IMR-90 (cell line): ENCODE measurements around the gene RTP4. TPM values are rescaled to one million over a fixed set of nuclear protein-coding genes. Genes with fewer than 3 reads are reported as not detected.

Experiments used
- ATAC-seq: fragments of 200-7000 bp; cut with Tn5 transposase; 2 replicates; pipeline ENCODE4 v1.9.1; 2020; ENCODE audit warnings: low read depth, mild to moderate bottlenecking, moderate library complexity
- BruUV-seq: library from RNA; stranded (reverse); fragments of 400-500 nt; replicated peaks from 2 replicates; lab custom pipeline; 2021; lab: Mats Ljungman, UMichigan
- CTCF ChIA-PET: fragments of 300-600 bp; formaldehyde crosslinking; extraction: SDS; loops from one replicate; lab custom pipeline; 2021; ENCODE audit warnings: antibody characterized with exemption; lab: Yijun Ruan, JAX
- POLR2A ChIA-PET: fragments of 300-600 bp; sonication (Branson Sonifier 250); formaldehyde crosslinking; loops from one replicate; lab custom pipeline; 2022; ENCODE audit warnings: antibody characterized with exemption; ENCODE audit not compliant: unreplicated experiment; lab: Charles Lee
- DNase-seq: peaks from one replicate; pipeline ENCODE4 v3.0.0; 2013
- H2AFZ ChIP-seq: replicated peaks from 2 replicates; pipeline ENCODE3; 2013; ENCODE audit warnings: low read length, mild to moderate bottlenecking; ENCODE audit not compliant: poor library complexity
- H2AK5ac ChIP-seq: 2 replicates; pipeline ENCODE4 v1.6.1; 2013; ENCODE audit warnings: low read depth, low read length, inconsistent platforms
- H2AK9ac ChIP-seq: replicated peaks from 2 replicates; pipeline ENCODE3; 2013; ENCODE audit warnings: mild to moderate bottlenecking, low read depth, low read length, moderate library complexity; ENCODE audit not compliant: poor library complexity
- H2BK120ac ChIP-seq: 2 replicates; pipeline ENCODE4 v1.6.1; 2013; ENCODE audit warnings: low read depth, low read length, inconsistent platforms
- H2BK15ac ChIP-seq: 3 replicates; pipeline ENCODE4 v1.6.1; 2013; ENCODE audit warnings: low read depth, low read length, inconsistent platforms
- H2BK20ac ChIP-seq: 2 replicates; pipeline ENCODE4 v1.6.1; 2013; ENCODE audit warnings: low read depth, mild to moderate bottlenecking, inconsistent platforms, low read length, moderate library complexity
- H2BK5ac ChIP-seq: 2 replicates; pipeline ENCODE4 v1.6.1; 2013; ENCODE audit warnings: mild to moderate bottlenecking, low read depth, low read length, inconsistent platforms; ENCODE audit not compliant: poor library complexity, severe bottlenecking
- H3K14ac ChIP-seq: replicated peaks from 2 replicates; pipeline ENCODE4 v1.6.1; 2013; ENCODE audit warnings: low read depth, low read length, inconsistent platforms
- H3K18ac ChIP-seq: 2 replicates; pipeline ENCODE4 v1.6.1; 2013; ENCODE audit warnings: low read depth, low read length, control low read depth
- H3K23ac ChIP-seq: 2 replicates; pipeline ENCODE4 v1.6.1; 2013; ENCODE audit warnings: low read depth, low read length, inconsistent platforms
- H3K27ac ChIP-seq: 2 replicates; pipeline ENCODE4 v1.5.1; 2013; ENCODE audit warnings: mild to moderate bottlenecking, control low read depth, low read length; ENCODE audit not compliant: insufficient read depth
- H3K27me3 ChIP-seq: 2 replicates; pipeline ENCODE4 v1.6.1; 2013; ENCODE audit warnings: low read length; ENCODE audit not compliant: control insufficient read depth, insufficient read depth
- H3K36me3 ChIP-seq: 2 replicates; pipeline ENCODE4 v1.6.1; 2013; ENCODE audit warnings: low read length, mixed read lengths; ENCODE audit not compliant: control insufficient read depth, insufficient read depth
- H3K4ac ChIP-seq: 2 replicates; pipeline ENCODE4 v1.6.1; 2013; ENCODE audit warnings: low read depth, low read length, inconsistent platforms
- H3K4me1 ChIP-seq: 2 replicates; pipeline ENCODE4 v1.6.1; 2013; ENCODE audit warnings: low read length, mixed read lengths; ENCODE audit not compliant: control insufficient read depth, insufficient read depth
- H3K4me2 ChIP-seq: 2 replicates; pipeline ENCODE4 v1.6.1; 2013; ENCODE audit warnings: low read depth, mild to moderate bottlenecking, control low read depth, low read length, moderate library complexity
- H3K4me3 ChIP-seq: 2 replicates; pipeline ENCODE4 v1.5.1; 2013; ENCODE audit warnings: low read depth, mild to moderate bottlenecking, control low read depth, low read length, moderate library complexity; ENCODE audit not compliant: insufficient read depth
- H3K56ac ChIP-seq: 2 replicates; pipeline ENCODE4 v1.6.1; 2013; ENCODE audit warnings: low read length, inconsistent platforms; ENCODE audit not compliant: insufficient read depth; ENCODE audit errors: extremely low read depth
- H3K79me1 ChIP-seq, 2 experiments: 2 replicates each; pipeline ENCODE4 v1.6.1; 2013; ENCODE audit warnings: low read length in 2 of 2, inconsistent platforms in 1 of 2, low read depth in 1 of 2
- H3K9ac ChIP-seq: 2 replicates; pipeline ENCODE4 v1.6.1; 2013; ENCODE audit warnings: low read depth, low read length, control low read depth
- H3K9me1 ChIP-seq: 2 replicates; pipeline ENCODE4 v1.6.1; 2013; ENCODE audit warnings: low read length, inconsistent platforms; ENCODE audit not compliant: insufficient read depth
- H3K9me3 ChIP-seq: 2 replicates; pipeline ENCODE4 v1.6.1; 2013; ENCODE audit warnings: low read length; ENCODE audit not compliant: control insufficient read depth, insufficient read depth
- H4K20me1 ChIP-seq: 2 replicates; pipeline ENCODE4 v1.6.1; 2013; ENCODE audit warnings: low read length, inconsistent platforms; ENCODE audit not compliant: insufficient read depth
- H4K5ac ChIP-seq: 2 replicates; pipeline ENCODE4 v1.6.1; 2013; ENCODE audit warnings: mild to moderate bottlenecking, low read depth, low read length, control low read depth
- H4K8ac ChIP-seq, 2 experiments: 2 replicates each; pipeline ENCODE4 v1.6.1; 2013; ENCODE audit warnings: low read depth in 2 of 2, low read length in 2 of 2, control low read depth in 1 of 2, inconsistent platforms in 1 of 2
- H4K91ac ChIP-seq: 2 replicates; pipeline ENCODE4 v1.6.1; 2013; ENCODE audit warnings: low read depth, low read length, inconsistent platforms; ENCODE audit not compliant: insufficient read depth
- BHLHE40 ChIP-seq: fragments of 150-350 bp; IDR thresholded peaks from 2 replicates; pipeline ENCODE4 v1.6.1; 2016; ENCODE audit warnings: mild to moderate bottlenecking, low read depth, low read length
- CEBPB ChIP-seq: IDR thresholded peaks from 2 replicates; pipeline ENCODE4 v1.6.1; 2012; ENCODE audit warnings: low read depth, low read length, improper control_type of control experiment
- CHD1 ChIP-seq: IDR thresholded peaks from 2 replicates; pipeline ENCODE4 v1.6.1; 2012; ENCODE audit warnings: low read depth, low read length, improper control_type of control experiment
- ELK1 ChIP-seq: fragments of 150-350 bp; IDR thresholded peaks from 2 replicates; pipeline ENCODE4 v1.6.1; 2016; ENCODE audit warnings: low read depth, mild to moderate bottlenecking, low read length, moderate library complexity, borderline replicate concordance
- FOS ChIP-seq: fragments of 150-350 bp; IDR thresholded peaks from 2 replicates; pipeline ENCODE4 v1.6.1; 2016; ENCODE audit warnings: low read depth, low read length
- MAFK ChIP-seq: IDR thresholded peaks from 2 replicates; pipeline ENCODE4 v1.6.1; 2012; ENCODE audit warnings: low read depth, low read length, improper control_type of control experiment
- MAZ ChIP-seq: IDR thresholded peaks from 2 replicates; pipeline ENCODE4 v1.6.1; 2012; ENCODE audit warnings: low read depth, mild to moderate bottlenecking, low read length, improper control_type of control experiment, moderate library complexity, borderline replicate concordance
- MXI1 ChIP-seq: IDR thresholded peaks from 2 replicates; pipeline ENCODE4 v1.6.1; 2012; ENCODE audit warnings: low read depth, mild to moderate bottlenecking, low read length, moderate library complexity, borderline replicate concordance
- NFE2L2 ChIP-seq: fragments of 150-350 bp; IDR thresholded peaks from 2 replicates; pipeline ENCODE4 v1.6.1; 2016; ENCODE audit warnings: low read depth, mild to moderate bottlenecking, low read length
- POLR2A ChIP-seq: IDR thresholded peaks from 2 replicates; pipeline ENCODE4 v1.6.1; 2012; ENCODE audit warnings: mild to moderate bottlenecking, low read depth, low read length
- RAD21 ChIP-seq: IDR thresholded peaks from 2 replicates; pipeline ENCODE4 v1.6.1; 2012; ENCODE audit warnings: low read length, improper control_type of control experiment
- RCOR1 ChIP-seq: IDR thresholded peaks from 2 replicates; pipeline ENCODE4 v1.6.1; 2012; ENCODE audit warnings: mild to moderate bottlenecking, low read length, improper control_type of control experiment; ENCODE audit not compliant: insufficient replicate concordance
- RFX5 ChIP-seq: IDR thresholded peaks from 2 replicates; pipeline ENCODE4 v1.8.0; 2012; ENCODE audit warnings: low read depth, mild to moderate bottlenecking, low read length, moderate library complexity
- SMC3 ChIP-seq: fragments of 150-350 bp; IDR thresholded peaks from 2 replicates; pipeline ENCODE4 v1.6.1; 2016; ENCODE audit warnings: low read depth, mild to moderate bottlenecking, antibody characterized with exemption, low read length, moderate library complexity
- WGBS, 2 experiments: methylation state at CpG; one replicate each; pipeline versions ENCODE4 v1.1.5 to v1.1.7; 2013; ENCODE audit warnings: missing lambda C conversion rate in 2 of 2; ENCODE audit not compliant: insufficient read length in 1 of 2; ENCODE audit errors: extremely low coverage in 2 of 2; 5-methylcytosine and 5-hydroxymethylcytosine counted together
- dilution Hi-C: fragments of 300-500 bp; cut with HindIII; formaldehyde crosslinking; loops from one replicate; pipeline ENCODE4 v1.14.3; 2018; ENCODE audit warnings: low sequenced_read_pairs; ENCODE audit not compliant: unreplicated experiment
- in situ Hi-C: fragments of 300-500 bp; cut with MboI; formaldehyde crosslinking; loops from 3 replicates; pipeline ENCODE4 v1.14.3; 2019; ENCODE audit warnings: low sequenced_read_pairs, inconsistent platforms, mixed read lengths
- intact Hi-C: fragments of 100-400 bp; cut with micrococcal nuclease; formaldehyde crosslinking; loops from 2 replicates; pipeline ENCODE4 v1.10.0; 2022
- polyA plus RNA-seq, 3 experiments: library from polyadenylated mRNA; depleted of rRNA; stranded (reverse); fragments of >200 nt; gene quantifications; 2 replicates each; pipeline ENCODE4 v1.2.3, GENCODE V29; 2012; ENCODE audit warnings: low replicate concordance in 1 of 3
- total RNA-seq: library from RNA; depleted of rRNA; stranded (reverse); fragments of >200 nt; gene quantifications from 2 replicates; pipeline ENCODE4 v1.2.3, GENCODE V29; 2012
- TF ChIP-seq, protein P1 (sequence below): conservative IDR thresholded peaks from 2 replicates; pipeline ENCODE4 v1.5.1; 2012; ENCODE audit warnings: mild to moderate bottlenecking, low read depth, low read length, improper control_type of control experiment
- TF ChIP-seq, protein P2 (sequence below): fragments of 150-350 bp; IDR thresholded peaks from 2 replicates; pipeline ENCODE4 v1.6.1; 2017; ENCODE audit warnings: mild to moderate bottlenecking, antibody characterized with exemption, low read length, low read depth

The RTP4 gene
- total and polyA plus RNA-seq, 2 of the 4 experiments (the other 2 are of a cell fraction): not detected

- no peak overlapping the region for H2BK20ac ChIP-seq
- no peak overlapping the region for H2BK5ac ChIP-seq
- H2BK15ac ChIP-seq: no peak overlapping the region
- no peak overlapping the region for H3K27ac ChIP-seq
- no peak for ATAC-seq
- no peaks in the 10 kb centered on the region for H3K79me1 ChIP-seq
- no peak overlapping the region for H2AFZ ChIP-seq
- 0 out of 2 replicates have a peak, but pooled peaks cover 2% of the 10 kb centered on the region for H3K9me1 ChIP-seq
- WGBS, 2 experiments: 57% methylated on average over 1 of the region's 3 CpGs; no CpG with 5 or more reads in 1 of the 2 experiments
- dilution Hi-C loops (no loop called here), intact Hi-C loops (loop anchor here (2.0 to 10.0 kb wide), 2 partner anchors 50 to 176 kb away; no protein-coding TSS in a partner anchor), in situ Hi-C loops (no loop called here)
- no peak overlapping the region for H3K14ac ChIP-seq
- ChIA-PET CTCF (interaction anchor here (0.8 kb wide), 1 partner anchor 9 kb away, joined by 3 read pairs; no protein-coding TSS in a partner anchor), POLR2A (no interaction called here)
- H3K4me1 ChIP-seq: peaks cover 3% of the 10 kb centered on the region
- no peaks in the 10 kb centered on the region for H3K36me3 ChIP-seq
- no peaks in the 10 kb centered on the region for H4K20me1 ChIP-seq
- no peak overlapping the region for H2AK9ac ChIP-seq
- H3K56ac ChIP-seq: no peak overlapping the region
- TF ChIP-seq CHD1 (no peak), RFX5 (no peak), MAZ (no peak), RCOR1 (no peak), CEBPB (no peak), NFE2L2 (no peak), MAFK (no peak), POLR2A (no peak), BHLHE40 (no peak), RAD21 (no peak), ELK1 (no peak), SMC3 (no peak), FOS (no peak), MXI1 (no peak)
- TF ChIP-seq, protein P1, sequence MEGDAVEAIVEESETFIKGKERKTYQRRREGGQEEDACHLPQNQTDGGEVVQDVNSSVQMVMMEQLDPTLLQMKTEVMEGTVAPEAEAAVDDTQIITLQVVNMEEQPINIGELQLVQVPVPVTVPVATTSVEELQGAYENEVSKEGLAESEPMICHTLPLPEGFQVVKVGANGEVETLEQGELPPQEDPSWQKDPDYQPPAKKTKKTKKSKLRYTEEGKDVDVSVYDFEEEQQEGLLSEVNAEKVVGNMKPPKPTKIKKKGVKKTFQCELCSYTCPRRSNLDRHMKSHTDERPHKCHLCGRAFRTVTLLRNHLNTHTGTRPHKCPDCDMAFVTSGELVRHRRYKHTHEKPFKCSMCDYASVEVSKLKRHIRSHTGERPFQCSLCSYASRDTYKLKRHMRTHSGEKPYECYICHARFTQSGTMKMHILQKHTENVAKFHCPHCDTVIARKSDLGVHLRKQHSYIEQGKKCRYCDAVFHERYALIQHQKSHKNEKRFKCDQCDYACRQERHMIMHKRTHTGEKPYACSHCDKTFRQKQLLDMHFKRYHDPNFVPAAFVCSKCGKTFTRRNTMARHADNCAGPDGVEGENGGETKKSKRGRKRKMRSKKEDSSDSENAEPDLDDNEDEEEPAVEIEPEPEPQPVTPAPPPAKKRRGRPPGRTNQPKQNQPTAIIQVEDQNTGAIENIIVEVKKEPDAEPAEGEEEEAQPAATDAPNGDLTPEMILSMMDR: no peak
- TF ChIP-seq, protein P2, sequence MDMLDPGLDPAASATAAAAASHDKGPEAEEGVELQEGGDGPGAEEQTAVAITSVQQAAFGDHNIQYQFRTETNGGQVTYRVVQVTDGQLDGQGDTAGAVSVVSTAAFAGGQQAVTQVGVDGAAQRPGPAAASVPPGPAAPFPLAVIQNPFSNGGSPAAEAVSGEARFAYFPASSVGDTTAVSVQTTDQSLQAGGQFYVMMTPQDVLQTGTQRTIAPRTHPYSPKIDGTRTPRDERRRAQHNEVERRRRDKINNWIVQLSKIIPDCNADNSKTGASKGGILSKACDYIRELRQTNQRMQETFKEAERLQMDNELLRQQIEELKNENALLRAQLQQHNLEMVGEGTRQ: no peak
- H3K9me3 ChIP-seq: no peaks in the 10 kb centered on the region
- H4K91ac ChIP-seq: no peak overlapping the region
- no peak overlapping the region for H3K18ac ChIP-seq
- H4K8ac ChIP-seq: no peak overlapping the region
- H3K4ac ChIP-seq: no peak overlapping the region
- no peak overlapping the region for H3K4me2 ChIP-seq
- no peak overlapping the region for H3K23ac ChIP-seq
- H3K4me3 ChIP-seq: no peak overlapping the region
- no peak for DNase-seq
- H2AK5ac ChIP-seq: no peak overlapping the region
- peaks cover 2% of the 10 kb centered on the region; the same call in 1 of the 2 replicates for H3K27me3 ChIP-seq
- no peak overlapping the region for H2BK120ac ChIP-seq
- no peak overlapping the region for H3K9ac ChIP-seq
- H4K5ac ChIP-seq: no peak overlapping the region
- BruUV-seq: no TSS peak
Measured at GRCh38 chr3:187400756-187401155, 32.6 kb downstream of the RTP4 start.
